AG10803 (cell line): ENCODE data around the gene CPT1B.
A peak's percentile ranks its signal among the peaks of the same experiment; 100 is the strongest.

Experiments used
- DNase-seq: peaks from one replicate; pipeline ENCODE4 v3.0.0; 2010; ENCODE audit warnings: low read depth
- H3K4me3 ChIP-seq: 2 replicates; pipeline ENCODE4 v1.5.1; 2011; ENCODE audit warnings: mild to moderate bottlenecking, low read length, control low read depth
- TF ChIP-seq, protein P1 (sequence below): conservative IDR thresholded peaks from 2 replicates; pipeline ENCODE4 v1.5.1; 2011; ENCODE audit warnings: mild to moderate bottlenecking, low read length, control low read depth, inconsistent platforms

The CPT1B gene

DNA sequence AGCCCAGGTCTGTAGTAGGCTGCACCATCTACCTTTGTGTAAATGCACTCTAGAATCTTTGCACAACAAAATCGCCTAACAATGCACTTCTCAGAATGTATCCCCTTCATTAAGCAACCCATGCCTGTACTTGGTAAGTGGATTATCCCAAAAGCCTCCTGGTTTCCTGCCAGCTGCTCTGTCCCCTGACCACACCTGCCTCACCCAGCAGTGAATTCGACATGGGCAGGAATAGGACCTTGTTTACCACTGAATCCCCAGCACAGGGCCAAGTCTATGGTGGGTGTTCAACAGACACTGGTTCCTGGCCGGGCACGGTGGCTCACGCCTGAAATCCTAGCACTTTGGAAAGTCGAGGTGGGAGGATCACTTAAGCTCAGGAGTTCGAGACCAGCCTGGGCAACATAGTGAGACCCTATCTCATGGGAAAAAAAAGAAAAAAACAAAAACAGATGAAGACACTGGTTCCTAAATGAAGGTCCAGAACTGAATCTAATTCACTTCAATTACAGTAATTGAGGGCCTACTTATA lies 10.4 kb downstream of the CPT1B start:
- no peak for DNase-seq
- no peak overlapping the region for H3K4me3 ChIP-seq
- TF ChIP-seq, protein P1, sequence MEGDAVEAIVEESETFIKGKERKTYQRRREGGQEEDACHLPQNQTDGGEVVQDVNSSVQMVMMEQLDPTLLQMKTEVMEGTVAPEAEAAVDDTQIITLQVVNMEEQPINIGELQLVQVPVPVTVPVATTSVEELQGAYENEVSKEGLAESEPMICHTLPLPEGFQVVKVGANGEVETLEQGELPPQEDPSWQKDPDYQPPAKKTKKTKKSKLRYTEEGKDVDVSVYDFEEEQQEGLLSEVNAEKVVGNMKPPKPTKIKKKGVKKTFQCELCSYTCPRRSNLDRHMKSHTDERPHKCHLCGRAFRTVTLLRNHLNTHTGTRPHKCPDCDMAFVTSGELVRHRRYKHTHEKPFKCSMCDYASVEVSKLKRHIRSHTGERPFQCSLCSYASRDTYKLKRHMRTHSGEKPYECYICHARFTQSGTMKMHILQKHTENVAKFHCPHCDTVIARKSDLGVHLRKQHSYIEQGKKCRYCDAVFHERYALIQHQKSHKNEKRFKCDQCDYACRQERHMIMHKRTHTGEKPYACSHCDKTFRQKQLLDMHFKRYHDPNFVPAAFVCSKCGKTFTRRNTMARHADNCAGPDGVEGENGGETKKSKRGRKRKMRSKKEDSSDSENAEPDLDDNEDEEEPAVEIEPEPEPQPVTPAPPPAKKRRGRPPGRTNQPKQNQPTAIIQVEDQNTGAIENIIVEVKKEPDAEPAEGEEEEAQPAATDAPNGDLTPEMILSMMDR, result no peak

DNA sequence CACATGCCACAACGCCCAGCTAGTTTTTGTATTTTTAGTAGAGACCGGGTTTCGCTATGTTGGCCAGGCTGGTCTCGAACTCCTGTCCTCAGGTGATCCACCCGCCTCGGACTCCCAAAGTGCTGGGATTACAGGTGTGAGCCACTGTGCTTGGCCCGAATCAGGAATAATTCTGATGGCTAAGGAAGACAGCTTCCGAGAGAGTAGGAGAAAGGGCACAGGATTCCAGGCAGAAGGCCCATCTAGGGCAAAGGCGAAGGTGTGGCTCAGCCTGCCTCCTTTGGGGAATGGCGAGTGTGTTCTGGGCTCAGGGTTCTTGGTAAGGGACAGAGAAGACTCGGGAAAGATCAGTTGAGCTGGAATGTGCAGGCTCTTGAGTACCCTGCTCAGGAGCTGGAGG lies 13.9 kb downstream of the CPT1B start:
- TF ChIP-seq, protein P1, result no peak
- H3K4me3 ChIP-seq, result no peak overlapping the region
- DNase-seq, result no peak

DNA sequence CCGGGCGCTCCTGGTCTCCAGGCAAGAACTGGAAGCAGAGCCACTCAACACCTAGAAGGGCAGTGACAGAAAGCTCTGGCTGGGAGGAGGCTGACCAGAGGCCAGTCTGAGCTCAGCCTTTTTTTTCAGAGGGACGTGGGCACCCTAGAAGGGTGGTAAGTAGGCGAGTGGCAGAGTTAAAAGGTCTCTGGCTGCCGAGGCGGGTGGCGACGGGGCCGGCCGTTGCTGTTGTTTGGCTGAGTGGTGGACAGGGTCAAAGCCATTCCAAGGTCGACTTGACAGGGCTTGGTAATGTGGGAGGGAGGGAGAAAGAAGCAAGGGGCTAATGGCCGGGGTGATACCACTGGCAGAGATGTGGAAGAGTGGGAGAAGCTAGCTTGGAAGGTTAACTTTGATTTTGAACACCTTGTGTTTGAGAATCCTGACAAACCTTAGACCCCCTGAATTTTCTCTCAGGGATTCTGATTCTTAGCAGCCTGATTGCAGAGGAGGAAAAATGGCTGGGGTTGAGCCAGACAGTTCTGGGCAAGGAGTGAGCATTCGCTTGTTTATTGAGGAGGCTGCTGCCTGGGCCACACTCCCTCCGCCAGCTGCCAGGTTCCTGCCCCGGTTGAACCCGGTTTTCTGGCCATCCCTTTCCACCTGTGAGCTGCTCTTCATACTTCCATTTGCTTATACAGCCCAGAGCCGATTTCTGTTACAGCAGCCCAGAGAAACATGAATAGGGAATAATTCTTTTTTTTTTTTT lies 14.6 kb downstream of the CPT1B start:
- H3K4me3 ChIP-seq, result peak overlapping the region; percentile 78
- TF ChIP-seq, protein P1, result no peak
- DNase-seq, result no peak

DNA sequence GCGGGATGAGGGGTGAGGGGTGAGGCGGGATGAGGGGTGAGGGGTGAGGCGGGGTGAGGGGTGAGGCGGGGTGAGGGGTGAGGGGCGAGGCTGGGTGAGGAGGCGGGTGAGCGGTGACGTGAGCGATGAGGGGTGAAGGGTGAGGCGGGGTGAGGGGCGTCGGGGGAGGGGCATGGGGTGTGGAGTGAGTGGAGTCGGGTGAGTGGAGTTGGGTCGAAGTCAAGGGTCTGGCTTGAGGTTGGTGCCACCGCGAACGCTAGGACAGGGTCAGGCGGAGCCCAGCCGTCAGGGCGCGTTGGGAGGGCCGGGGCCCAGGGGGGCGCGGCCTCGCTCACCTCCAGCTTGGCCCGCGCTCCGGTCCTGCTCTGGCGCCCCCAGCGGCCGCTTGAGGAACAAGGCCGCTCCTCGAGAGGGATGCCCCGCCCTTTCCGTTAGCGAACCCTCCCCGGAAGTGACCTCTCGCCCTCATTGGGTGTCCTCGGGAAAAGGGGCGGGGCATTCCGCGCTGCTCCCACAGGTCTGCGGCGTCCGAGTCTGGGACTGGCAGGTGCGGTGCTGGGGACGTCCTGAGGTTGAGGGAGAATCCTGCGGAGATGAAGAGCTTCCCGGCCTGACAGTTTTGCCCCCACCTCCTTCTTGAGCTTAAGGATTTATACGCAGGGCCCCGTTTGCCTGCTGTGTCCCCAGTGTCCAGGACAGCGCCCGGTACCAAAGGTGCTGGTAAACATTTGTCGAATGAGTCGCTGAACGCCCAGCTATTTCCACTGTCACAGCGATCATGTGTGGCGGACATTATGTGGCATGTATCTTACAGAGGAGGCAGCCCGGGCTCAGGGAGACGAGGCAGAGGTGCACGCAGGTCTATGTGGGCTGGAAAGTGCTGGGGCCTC lies 15.5 kb downstream of the CPT1B start, which contains the start of gene SYCE3:
Gene SYCE3 (minus strand): TSS at position 397 of the 890 bp plus-strand sequence. CDS start 6,514 bp downstream, outside the sequence.
- DNase-seq, result peak; percentile 83
- H3K4me3 ChIP-seq, result peak within 1 kb of the TSS; percentile 78
- TF ChIP-seq, protein P1, result peak; percentile 63

DNA sequence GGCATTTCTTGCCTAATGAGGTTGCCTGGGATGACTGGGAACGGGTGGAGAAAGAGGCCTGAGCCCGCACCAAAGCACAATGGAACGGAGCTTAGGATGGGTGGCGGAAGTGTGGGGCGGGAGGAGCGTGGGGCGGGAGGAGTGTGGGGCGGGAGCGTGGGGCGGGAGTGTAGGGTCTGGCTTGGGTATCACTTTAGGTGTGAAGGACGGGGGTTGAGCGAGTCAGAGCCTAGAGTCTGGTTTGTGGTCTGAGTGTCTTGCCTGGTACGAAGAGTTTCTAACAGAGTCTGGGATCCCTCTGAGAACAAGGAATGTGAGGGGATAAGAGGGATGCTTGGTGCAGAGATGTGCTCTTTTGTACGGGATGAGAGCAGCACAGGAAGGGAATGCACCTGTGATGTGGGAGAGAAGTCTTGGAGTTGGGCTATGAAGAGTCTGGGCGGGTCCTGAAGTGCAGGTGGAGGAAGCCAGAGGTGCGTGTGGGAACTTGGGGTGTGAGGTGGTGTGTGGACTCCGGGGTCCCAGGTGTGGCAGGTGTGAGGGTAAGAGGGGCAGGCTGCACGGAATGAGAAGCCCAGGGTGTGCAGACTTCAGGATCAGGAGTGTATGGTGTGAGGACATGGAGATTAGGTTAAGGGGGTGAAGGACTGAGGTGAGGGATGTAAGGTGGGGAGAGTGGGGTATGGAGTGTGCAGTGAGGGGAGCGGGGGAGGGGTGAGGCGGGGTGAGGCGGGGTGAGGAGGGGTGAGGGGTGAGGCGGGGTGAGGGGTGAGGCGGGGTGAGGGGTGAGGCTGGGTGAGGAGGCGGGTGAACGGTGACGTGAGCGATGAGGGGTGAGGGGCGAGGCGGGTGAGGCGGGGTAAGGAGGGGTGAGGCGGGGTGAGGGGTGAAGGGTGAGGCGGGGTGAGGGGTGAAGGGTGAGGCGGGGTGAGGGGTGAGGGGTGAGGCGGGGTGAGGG lies 16.5 kb downstream of the CPT1B start:
- DNase-seq, result no peak
- no peak overlapping the region for H3K4me3 ChIP-seq
- TF ChIP-seq, protein P1, result no peak

DNA sequence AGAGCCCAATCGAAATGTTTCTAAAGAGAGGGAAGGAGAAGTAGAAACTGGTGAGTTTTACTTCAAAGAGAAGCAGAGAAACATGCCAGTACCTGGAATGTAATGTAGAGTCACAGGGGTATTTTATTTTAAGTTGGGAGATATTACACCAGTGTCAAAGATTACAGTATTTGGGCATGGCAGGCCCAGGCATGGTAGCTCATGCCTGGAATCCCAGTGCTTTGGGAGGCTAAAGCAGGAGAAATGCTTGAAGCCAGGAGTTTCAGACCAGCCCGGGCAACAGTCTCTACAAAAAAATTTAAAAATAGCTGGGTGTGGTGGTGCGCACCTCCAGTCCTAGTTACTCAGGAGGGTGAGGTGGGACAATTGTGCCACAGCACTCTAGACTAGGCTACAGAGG lies 18.2 kb downstream of the CPT1B start:
- no peak overlapping the region for H3K4me3 ChIP-seq
- no peak for DNase-seq
- TF ChIP-seq, protein P1, result no peak
